NOMO-1 (cell line): ENCODE results near the gene TEK.
"Not testable (repeated sequence)": the region's sequence is repeated elsewhere in the genome, so short reads cannot be mapped to it uniquely, and the experiment has no call there.

ENCODE experiments used
- DNase-seq, 2 experiments: peaks; one replicate each; lab custom pipeline; 2025; ENCODE audit not compliant: unreplicated experiment in 2 of 2; lab: John Stamatoyannopoulos, UW

TEK gene

GRCh38 chr9:27108981-27109541 lies at the start of gene TEK:
Gene TEK (plus strand): TSS chr9:27109225. CDS start chr9:27109591, 366 bp downstream.
- DNase-seq, result no peak

DNA sequence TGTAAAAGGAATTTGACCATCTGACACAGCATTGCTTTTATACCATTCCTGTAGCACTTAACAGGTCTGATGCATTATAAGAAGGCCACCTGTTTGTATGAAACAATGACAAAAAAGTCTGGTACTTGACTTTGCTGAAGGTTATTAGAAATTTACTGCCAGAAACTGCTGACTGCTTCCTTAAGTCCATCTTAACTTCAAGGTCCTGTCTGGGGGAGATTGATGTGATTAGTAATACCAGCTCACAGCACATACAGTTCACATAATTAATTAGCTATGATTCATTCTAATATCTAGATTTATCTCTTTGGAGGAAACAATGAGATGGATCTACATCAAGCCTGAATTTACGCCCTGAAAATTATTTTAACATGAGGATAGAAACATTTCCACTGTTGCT lies 49.6 kb upstream of the TEK start:
- no peak for DNase-seq

GRCh38 chr9:27059907-27060306 lies 49.1 kb upstream of the TEK start:
- DNase-seq, result no peak

- no peak for DNase-seq
Measured at GRCh38 chr9:27065288-27065687, 43.7 kb upstream of the TEK start.

- no peak for DNase-seq
Measured at GRCh38 chr9:27073841-27074728, 34.9 kb upstream of the TEK start.

DNA sequence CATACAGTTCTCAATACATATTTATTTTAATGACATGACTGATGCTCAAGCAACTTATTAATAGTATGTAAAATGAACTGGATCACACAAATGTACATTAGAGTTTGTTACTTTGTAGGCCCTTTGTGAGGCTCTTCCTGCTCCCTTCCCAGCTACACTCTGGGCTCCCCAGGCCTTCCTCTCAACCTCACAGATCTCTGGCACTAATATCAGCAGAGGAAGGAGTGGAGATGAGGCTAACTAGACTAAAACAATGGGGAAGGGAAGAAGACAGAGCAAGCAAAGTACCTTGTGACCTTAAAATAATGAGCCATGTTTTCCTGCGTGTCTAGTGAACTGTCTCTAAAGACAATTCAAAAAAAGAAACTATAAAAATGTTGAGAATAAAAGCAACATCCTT lies 30.3 kb upstream of the TEK start:
- DNase-seq, result no peak

- no peak for DNase-seq
Measured at GRCh38 chr9:27085456-27085855, 23.6 kb upstream of the TEK start.

DNA sequence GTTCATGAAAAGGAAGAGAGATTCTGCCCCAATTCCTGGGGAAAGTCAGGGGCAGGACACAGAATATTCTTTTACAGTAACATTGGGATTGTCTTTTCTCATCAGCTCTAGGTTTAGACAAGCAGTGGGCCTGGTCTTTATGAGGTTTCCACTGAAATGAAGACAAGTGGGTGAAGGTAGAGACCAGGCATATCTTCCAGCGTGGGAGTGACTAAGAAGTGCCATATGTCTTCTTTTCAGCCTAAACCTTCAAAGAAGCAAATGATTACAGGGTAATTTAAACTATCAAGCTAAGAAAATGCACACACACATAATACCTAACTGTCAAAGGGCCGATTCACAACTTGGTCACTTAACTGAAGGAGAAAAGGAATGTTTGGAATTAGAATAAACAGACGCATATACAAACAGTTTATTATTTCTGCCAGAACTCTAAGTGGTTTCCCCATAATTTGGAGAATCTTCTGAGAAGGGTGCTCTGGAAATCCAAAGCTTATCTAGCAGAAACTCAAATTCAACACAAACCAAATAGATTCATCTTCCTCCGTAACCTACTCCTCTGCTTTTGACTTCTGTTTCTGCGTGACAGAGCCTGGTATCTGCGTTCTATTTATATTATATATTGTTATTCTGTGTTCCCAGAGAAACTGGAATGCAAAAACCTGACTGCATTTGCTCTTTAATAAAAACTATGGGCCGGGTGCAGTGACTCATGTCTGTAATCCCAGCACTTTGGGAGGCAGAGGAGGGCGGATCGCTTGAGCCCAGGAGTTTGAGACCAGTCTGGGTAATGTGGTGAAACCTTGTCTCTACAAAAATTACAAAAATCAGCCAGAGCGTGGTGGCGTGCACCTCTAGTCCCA lies 22.0 kb upstream of the TEK start:
- DNase-seq, result no peak

- no peak for DNase-seq
Measured at GRCh38 chr9:27088981-27089380, 20.0 kb upstream of the TEK start.

DNA sequence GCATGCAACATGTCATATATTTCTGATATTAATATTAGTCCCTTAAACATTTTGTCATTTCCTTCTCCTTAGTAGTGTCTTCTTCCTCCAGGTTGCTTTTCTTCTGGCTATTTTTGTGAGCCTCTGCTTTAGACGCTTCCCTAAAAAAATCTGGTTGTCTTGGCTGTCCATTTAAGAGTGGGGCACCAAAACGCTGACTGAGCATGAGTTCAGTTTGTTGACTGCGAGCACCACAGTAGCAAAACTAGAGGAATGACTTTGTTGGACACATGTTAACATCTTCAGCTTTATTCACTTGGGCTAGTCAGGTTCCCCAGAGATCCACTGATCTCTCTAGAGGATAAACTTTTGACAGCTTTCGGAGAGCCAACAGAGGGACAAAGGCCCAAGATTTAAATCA lies 19.3 kb upstream of the TEK start:
- no peak for DNase-seq

DNA sequence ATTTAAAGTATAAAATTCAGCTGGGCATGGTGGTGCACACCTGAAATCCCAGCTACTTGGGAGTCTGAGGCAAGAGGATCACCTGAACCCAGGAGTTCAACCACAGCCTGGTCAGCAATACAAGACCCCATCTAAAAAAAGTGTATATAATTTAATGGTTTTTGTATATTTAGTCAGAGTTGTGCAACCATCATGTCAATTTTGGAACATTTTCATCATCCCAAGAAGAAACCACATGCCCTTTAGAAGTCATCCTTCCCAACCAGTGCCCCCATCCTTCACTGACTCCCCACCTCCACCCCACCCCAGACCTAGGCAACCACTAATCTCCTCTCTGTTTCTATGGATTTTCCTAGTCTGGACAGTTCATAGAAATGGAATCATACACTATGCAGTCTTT lies 18.8 kb upstream of the TEK start:
- DNase-seq, result no peak

DNA sequence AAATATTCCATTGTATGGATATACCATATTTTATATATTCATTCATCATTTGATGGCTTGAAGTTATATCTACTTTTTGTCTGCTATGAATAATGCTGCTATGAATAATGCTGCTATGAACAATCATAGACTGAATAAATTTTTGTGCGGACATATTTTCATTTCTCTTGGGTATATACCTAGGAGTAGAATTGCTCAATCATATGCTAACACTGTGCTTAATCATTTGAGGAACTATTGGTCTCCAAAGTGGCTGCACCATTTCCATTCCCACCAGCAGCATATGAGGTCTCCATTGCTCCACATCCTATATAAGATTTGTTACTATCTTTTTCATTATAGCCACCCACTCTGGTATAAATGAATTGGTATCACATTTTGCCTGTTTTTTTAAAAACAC lies 18.3 kb upstream of the TEK start:
- DNase-seq, result no peak

- not testable (repeated sequence) for DNase-seq
Measured at GRCh38 chr9:27092496-27092895, 16.5 kb upstream of the TEK start.

GRCh38 chr9:27093384-27094067 lies 15.5 kb upstream of the TEK start:
- DNase-seq, result not testable (repeated sequence)

- no peak for DNase-seq
Measured at GRCh38 chr9:27094640-27095298, 14.3 kb upstream of the TEK start.

DNA sequence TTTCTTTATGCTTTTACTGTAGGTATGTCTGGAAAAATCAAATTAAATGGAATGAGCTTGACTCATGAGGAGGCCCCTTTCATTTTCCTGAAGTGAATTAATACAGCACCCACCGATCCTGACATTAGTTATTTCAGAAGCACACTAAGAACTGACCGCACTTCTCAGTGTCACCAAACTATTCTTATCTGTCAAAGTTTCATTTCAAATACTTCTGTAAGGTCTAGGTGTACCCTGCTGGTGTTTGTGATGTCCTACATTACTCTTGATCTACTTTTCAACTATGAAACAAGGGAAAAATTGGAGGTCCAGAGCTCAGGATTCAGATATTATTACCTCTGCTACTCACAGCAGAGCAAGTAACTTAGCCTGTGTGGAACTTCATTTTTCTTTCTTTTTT lies 1.8 kb upstream of the TEK start:
- DNase-seq, result no peak

- DNase-seq, result no peak
Measured at GRCh38 chr9:27109621-27110020, 596 bp downstream of the TEK start.

DNA sequence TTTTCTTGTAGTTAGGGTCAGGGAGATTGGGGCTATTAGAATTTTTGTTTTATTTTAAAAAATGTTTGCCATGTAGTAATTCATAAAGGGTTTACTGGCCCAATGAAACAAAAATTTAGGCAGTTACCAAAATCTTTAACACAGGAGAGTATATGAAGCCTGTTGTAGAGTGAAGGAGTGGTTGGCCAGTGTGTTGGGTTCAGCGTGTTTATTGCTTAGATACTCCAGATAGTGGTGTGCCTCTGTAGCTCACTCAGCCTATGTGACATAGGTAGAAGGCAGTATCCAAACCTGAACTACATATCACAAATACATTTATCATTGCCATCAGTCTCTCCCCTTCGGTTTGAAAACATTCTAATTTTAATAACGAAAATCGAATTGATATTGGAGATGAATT lies 1.2 kb downstream of the TEK start:
- DNase-seq, result no peak

- DNase-seq, result no peak
Measured at GRCh38 chr9:27112235-27112634, 3.2 kb downstream of the TEK start.

GRCh38 chr9:27117489-27118135 lies 8.6 kb downstream of the TEK start:
- DNase-seq, result no peak
